GM12874 (cell line): Measurements from ENCODE around the gene SIDT2.

Source experiments
- TF ChIP-seq, protein P1 (sequence below): IDR thresholded peaks from 2 replicates; pipeline ENCODE4 v1.5.1; 2011; ENCODE audit warnings: low read depth, mild to moderate bottlenecking, control low read depth, low read length, moderate library complexity; ENCODE audit not compliant: insufficient read depth

SIDT2 gene

DNA sequence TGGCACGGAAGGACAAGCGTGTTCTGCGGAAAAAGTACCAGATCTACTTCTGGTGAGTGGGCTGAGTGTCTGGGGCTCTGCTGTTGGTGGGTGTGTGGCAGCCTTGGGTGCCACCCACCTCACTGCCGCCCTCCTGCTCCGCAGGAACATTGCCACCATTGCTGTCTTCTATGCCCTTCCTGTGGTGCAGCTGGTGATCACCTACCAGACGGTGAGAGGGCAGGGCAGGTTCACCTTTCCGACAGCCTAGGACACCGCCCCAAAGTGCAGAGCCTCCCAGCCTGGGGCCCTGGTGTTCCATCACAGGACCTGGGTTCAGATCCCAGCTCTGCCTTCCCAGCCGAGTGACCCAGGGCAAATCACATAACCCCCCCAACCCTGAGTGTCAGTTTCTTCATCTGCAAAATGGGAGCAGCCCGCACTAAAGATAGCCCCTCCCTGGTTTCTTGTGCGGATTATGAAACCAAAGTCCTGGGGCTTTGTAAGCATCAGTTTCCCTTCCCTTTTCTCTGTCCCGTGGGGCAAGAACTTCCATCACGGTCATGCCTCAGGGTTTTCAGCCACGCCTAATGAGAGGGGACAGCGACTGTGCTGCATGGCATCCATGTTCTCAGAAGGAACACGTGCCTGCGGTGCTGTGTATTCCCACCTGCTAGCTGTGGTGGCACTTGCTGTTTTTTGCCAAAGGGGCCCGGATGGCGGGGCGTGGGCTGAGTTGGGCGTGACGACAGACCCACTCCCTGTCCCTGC is 10.8 kb downstream of the SIDT2 start:
- TF ChIP-seq, protein P1, sequence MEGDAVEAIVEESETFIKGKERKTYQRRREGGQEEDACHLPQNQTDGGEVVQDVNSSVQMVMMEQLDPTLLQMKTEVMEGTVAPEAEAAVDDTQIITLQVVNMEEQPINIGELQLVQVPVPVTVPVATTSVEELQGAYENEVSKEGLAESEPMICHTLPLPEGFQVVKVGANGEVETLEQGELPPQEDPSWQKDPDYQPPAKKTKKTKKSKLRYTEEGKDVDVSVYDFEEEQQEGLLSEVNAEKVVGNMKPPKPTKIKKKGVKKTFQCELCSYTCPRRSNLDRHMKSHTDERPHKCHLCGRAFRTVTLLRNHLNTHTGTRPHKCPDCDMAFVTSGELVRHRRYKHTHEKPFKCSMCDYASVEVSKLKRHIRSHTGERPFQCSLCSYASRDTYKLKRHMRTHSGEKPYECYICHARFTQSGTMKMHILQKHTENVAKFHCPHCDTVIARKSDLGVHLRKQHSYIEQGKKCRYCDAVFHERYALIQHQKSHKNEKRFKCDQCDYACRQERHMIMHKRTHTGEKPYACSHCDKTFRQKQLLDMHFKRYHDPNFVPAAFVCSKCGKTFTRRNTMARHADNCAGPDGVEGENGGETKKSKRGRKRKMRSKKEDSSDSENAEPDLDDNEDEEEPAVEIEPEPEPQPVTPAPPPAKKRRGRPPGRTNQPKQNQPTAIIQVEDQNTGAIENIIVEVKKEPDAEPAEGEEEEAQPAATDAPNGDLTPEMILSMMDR, result no peak

DNA sequence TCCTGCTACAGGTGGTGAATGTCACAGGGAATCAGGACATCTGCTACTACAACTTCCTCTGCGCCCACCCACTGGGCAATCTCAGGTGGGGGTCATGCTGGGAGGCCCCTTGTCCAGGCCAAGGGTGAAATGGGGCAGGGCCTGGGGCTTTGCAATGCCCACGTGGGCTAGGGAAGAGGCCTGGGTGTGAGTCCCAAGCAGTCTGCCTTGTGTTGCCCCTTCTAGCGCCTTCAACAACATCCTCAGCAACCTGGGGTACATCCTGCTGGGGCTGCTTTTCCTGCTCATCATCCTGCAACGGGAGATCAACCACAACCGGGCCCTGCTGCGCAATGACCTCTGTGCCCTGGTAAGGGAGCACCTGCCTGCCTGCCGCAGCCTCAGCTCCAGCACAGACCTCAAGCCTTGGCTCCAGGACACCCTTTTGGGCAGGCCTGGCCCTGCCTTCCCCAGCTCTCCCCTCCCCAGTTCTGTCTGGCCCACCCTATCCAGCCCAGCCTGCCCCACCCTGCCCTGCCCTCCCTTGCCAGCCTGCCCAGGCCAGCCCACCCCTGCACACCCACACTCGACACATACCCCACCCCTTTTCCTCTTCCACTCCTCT is 11.5 kb downstream of the SIDT2 start:
- TF ChIP-seq, protein P1, result no peak

DNA sequence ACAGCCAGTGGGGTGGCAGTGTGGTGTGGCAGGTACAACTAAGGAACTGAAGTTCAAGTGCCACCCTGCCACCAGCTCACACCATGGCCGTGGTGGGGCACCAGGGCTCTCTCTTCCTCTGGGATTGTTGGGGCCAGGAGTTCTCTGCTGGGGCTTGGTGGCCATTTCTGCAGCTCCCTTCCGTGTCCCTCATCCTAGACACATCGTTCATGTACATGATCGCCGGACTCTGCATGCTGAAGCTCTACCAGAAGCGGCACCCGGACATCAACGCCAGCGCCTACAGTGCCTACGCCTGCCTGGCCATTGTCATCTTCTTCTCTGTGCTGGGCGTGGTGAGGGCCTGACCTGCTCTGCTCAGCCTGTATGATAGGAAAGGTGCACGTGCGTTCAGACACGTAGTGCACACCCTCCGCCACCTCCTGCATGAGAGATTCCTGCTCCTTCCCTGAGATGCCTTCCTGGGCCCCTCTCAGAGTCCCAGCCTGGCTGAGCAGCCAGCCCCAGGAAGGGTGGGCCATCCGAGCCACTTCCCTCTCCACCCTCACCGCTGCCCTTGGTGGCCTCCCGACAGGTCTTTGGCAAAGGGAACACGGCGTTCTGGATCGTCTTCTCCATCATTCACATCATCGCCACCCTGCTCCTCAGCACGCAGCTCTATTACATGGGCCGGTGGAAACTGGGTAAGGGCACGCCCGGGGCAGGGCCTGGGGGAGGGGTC is 13.3 kb downstream of the SIDT2 start:
- TF ChIP-seq, protein P1, result no peak

DNA sequence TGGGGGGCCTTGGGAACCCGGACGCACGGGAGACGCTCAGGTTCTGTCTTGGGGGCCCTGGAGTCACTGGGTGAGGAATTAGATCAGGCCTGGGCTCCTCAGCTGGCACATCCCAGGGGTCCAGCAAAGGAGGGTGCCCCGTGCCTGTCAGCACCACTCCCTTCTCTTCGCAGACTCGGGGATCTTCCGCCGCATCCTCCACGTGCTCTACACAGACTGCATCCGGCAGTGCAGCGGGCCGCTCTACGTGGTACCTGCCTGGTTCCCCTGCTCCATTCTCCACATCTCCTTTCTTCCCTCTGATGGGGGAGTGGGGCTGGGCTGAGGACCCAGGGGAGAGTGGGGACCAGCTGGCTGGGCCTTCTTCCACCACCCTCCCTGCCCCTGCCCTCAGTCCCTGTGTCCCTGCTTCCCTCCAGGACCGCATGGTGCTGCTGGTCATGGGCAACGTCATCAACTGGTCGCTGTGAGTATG is 13.9 kb downstream of the SIDT2 start:
- TF ChIP-seq, protein P1, result no peak

DNA sequence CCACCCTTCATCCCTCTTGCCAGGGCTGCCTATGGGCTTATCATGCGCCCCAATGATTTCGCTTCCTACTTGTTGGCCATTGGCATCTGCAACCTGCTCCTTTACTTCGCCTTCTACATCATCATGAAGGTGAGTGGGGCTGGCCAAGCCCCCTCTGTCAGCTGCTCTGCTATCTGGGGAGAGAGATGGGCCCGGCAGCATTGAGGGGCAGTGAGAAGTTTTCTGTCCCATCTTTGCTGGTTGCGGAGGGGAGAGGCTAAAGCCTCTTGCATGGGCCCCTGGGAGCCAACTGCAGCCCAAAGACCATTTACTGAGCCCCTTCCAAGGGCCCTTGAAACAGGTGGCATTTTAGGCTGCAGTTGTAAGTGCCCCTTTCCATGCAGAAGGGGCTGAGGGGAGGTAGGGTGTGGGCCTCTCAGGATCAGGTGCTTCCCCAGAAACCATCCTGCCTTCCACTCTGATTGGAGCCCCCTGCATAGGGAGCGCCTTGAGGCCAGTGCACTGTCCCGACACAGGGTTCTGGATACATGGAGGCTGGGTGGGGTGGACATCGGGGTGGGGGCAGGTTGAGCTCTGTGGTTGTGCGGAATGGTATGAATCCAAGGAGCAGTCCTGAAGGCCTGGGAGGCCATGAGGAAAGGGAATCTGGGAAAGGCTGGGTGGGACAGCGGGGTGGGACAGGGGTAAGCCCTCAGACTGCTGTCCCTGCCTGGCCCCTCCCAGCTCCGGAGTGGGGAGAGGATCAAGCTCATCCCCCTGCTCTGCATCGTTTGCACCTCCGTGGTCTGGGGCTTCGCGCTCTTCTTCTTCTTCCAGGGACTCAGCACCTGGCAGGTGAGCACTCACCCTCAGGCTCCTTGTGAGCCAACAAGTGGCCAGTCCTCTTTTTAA is 14.8 kb downstream of the SIDT2 start:
- TF ChIP-seq, protein P1, result no peak

DNA sequence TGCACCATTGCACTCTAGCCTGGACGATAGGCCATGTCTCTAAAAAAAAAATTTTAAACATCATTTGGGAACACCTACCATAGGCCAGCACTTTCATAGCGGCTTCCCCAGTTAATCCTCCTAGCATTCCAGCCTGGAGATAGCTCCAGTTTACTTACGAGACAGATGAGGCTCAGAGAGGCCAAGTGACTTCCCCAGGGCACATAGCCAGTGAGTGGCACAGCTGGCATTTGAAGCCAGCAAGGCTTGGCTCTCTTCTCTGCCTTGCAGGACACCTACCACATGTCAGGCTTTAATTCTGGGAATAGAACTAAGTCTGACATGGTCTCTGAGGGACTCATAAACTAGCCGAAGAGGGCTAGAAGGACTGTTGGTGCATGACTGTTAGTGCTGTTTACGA is 15.7 kb downstream of the SIDT2 start:
- TF ChIP-seq, protein P1, result no peak
